K562 (cell line): ENCODE data around the gene NOC4L. TPM values are rescaled to one million over a fixed set of nuclear protein-coding genes. Genes with fewer than 3 reads are reported as not detected.
A peak's percentile ranks its signal among the peaks of the same experiment; 100 is the strongest.

Experiments used
- ATAC-seq: fragments of 200-7000 bp; cut with Tn5 transposase; 3 replicates; pipeline ENCODE4 v1.9.1; 2020; ENCODE audit warnings: moderate library complexity
- BruUV-seq: library from RNA; stranded (reverse); fragments of 400-500 nt; replicated peaks from 2 replicates; lab custom pipeline; 2021; lab: Mats Ljungman, UMichigan
- CTCF ChIA-PET: fragments of 300-600 bp; formaldehyde crosslinking; extraction: SDS; loops from one replicate; lab custom pipeline; 2021; ENCODE audit warnings: low intra/inter-chr PET ratio; lab: Yijun Ruan, JAX
- POLR2A ChIA-PET: fragments of 300-600, 350-650 bp; sonication (Branson Sonifier 250); formaldehyde crosslinking; extraction: SDS; loops from one replicate; lab custom pipeline; 2021; ENCODE audit warnings: antibody characterized with exemption, inconsistent platforms; lab: Yijun Ruan, JAX
- DNase-seq, 4 experiments: peaks; one replicate each; pipeline versions ENCODE4 v3.0.0 to v3.0.0-alpha.2; 2011 to 2018; ENCODE audit warnings: low spot score in 3 of 4, mixed read lengths in 3 of 4; ENCODE audit errors: extremely low read depth in 1 of 4
- FAIRE-seq: peaks from 2 replicates; lab custom pipeline; 2011; peaks lifted over from hg19 to GRCh38; lab: Jason Lieb, UNC
- H2AFZ ChIP-seq: 2 replicates; pipeline ENCODE4 v1.6.0; 2011; ENCODE audit warnings: low read depth, low read length, control low read depth, inconsistent platforms
- H3K27ac ChIP-seq: fragments of 200-600 bp; 3 replicates; pipeline ENCODE4 v1.8.0; 2011; ENCODE audit warnings: low read depth, mild to moderate bottlenecking, control low read depth, inconsistent platforms, low read length, moderate library complexity, mixed read lengths; ENCODE audit errors: extremely low read depth
- H3K27me3 ChIP-seq, 2 experiments: fragments of 300-600 bp in 1 of 2; 2 replicates in 1 of 2; 3 replicates in 1 of 2; pipeline versions ENCODE4 v1.6.0 to v1.8.0; 2011; ENCODE audit warnings: inconsistent platforms in 2 of 2, low read length in 2 of 2, mild to moderate bottlenecking in 1 of 2, mixed read lengths in 1 of 2, moderate library complexity in 1 of 2; ENCODE audit not compliant: control insufficient read depth in 2 of 2, insufficient read depth in 2 of 2
- H3K36me3 ChIP-seq: fragments of 300-600 bp; 3 replicates; pipeline ENCODE4 v1.8.0; 2011; ENCODE audit warnings: mild to moderate bottlenecking, low read length, inconsistent platforms; ENCODE audit not compliant: control insufficient read depth, insufficient read depth
- H3K4me1 ChIP-seq, 2 experiments: fragments of 200-600 bp in 1 of 2; replicated peaks in 1 of 2; 2 replicates in 1 of 2; 3 replicates in 1 of 2; pipeline versions ENCODE4 v1.5.1 to v1.8.0; 2011; ENCODE audit warnings: inconsistent platforms in 2 of 2, low read length in 2 of 2, mild to moderate bottlenecking in 1 of 2, mixed read lengths in 1 of 2, moderate library complexity in 1 of 2; ENCODE audit not compliant: control insufficient read depth in 2 of 2, insufficient read depth in 2 of 2
- H3K4me2 ChIP-seq: 2 replicates; pipeline ENCODE4 v1.6.1; 2011; ENCODE audit warnings: low read length, control low read depth, inconsistent platforms, mixed read lengths; ENCODE audit not compliant: insufficient read depth
- H3K4me3 ChIP-seq: fragments of 200-600 bp; sonication (generic), shearing (Covaris generic); 2 replicates; pipeline ENCODE4 v1.5.1; 2016; ENCODE audit warnings: control low read depth, inconsistent platforms
- H3K79me2 ChIP-seq: fragments of 200-600 bp; 3 replicates; pipeline ENCODE4 v1.8.0; 2011; ENCODE audit warnings: low read length, inconsistent platforms; ENCODE audit not compliant: control insufficient read depth, insufficient read depth
- H3K9ac ChIP-seq, 2 experiments: 2 replicates each; pipeline versions ENCODE4 v1.6.0 to v1.6.1; 2011; ENCODE audit warnings: low read depth in 2 of 2, low read length in 2 of 2, control low read depth in 1 of 2, inconsistent platforms in 1 of 2, mild to moderate bottlenecking in 1 of 2, mixed read lengths in 1 of 2; ENCODE audit not compliant: insufficient read depth in 1 of 2
- H3K9me1 ChIP-seq: one replicate; pipeline ENCODE4 v1.6.0; 2011; ENCODE audit warnings: inconsistent platforms, mild to moderate bottlenecking, low read length, moderate library complexity; ENCODE audit not compliant: control insufficient read depth, insufficient read depth
- H3K9me3 ChIP-seq: replicated peaks from 2 replicates; pipeline ENCODE4 v1.5.1; 2011; ENCODE audit warnings: low read depth, low read length, inconsistent platforms; ENCODE audit not compliant: control insufficient read depth, insufficient read depth
- H4K20me1 ChIP-seq: replicated peaks from 2 replicates; pipeline ENCODE4 v1.6.1; 2011; ENCODE audit warnings: low read length, inconsistent platforms, mixed read lengths; ENCODE audit not compliant: control insufficient read depth, insufficient read depth
- DLX4 ChIP-seq: fragments of 250-450 bp; sonication (Bioruptor Pico); IDR thresholded peaks from 2 replicates; pipeline ENCODE4 v1.6.1; 2021; ENCODE audit warnings: mild to moderate bottlenecking
- FIP1L1 ChIP-seq: fragments of 200-400 bp; formaldehyde crosslinking; IDR thresholded peaks from 2 replicates; pipeline ENCODE4 v1.6.1; 2018; ENCODE audit warnings: mild to moderate bottlenecking, low read depth, low read length; ENCODE audit not compliant: poor library complexity, severe bottlenecking
- HCFC1 ChIP-seq: IDR thresholded peaks from 2 replicates; pipeline ENCODE4 v1.6.1; 2012; ENCODE audit warnings: low read depth, low read length, improper control_type of control experiment
- KLF10 ChIP-seq: fragments of 250-450 bp; sonication (Bioruptor Pico); IDR thresholded peaks from 2 replicates; pipeline ENCODE4 v1.6.1; 2021; ENCODE audit warnings: matching md5 sums
- POLR2G ChIP-seq: fragments of 200-400 bp; formaldehyde crosslinking; IDR thresholded peaks from 2 replicates; pipeline ENCODE4 v1.6.1; 2017; ENCODE audit warnings: low read depth, mild to moderate bottlenecking, antibody characterized with exemption, low read length, moderate library complexity
- RAD21 ChIP-seq, 2 experiments: fragments of 250-450 bp in 1 of 2; fragments of 450-650 bp in 1 of 2; sonication (Bioruptor Pico) in 1 of 2; formaldehyde crosslinking in 1 of 2; IDR thresholded peaks in 1 of 2; conservative IDR thresholded peaks in 1 of 2; 2 replicates each; pipeline versions ENCODE4 v1.4.0 to v1.8.0; 2020 to 2022; ENCODE audit warnings: mild to moderate bottlenecking in 2 of 2, moderate library complexity in 1 of 2
- RB1 ChIP-seq: fragments of 450-650 bp; IDR thresholded peaks from 2 replicates; pipeline ENCODE4 v1.6.1; 2017; ENCODE audit warnings: low read depth, mild to moderate bottlenecking
- SUPT5H ChIP-seq: fragments of 450-650 bp; IDR thresholded peaks from 2 replicates; pipeline ENCODE4 v1.6.1; 2016
- TBP ChIP-seq: optimal IDR thresholded peaks from 2 replicates; pipeline ENCODE3; 2011; ENCODE audit warnings: low read depth, low read length, improper control_type of control experiment
- VEZF1 ChIP-seq: fragments of 200-800 bp; sonication (Bioruptor generic); IDR thresholded peaks from 2 replicates; pipeline ENCODE4 v1.6.1; 2017; ENCODE audit warnings: missing genetic modification characterization, missing compliant biosample characterization
- ZBTB7A ChIP-seq: IDR thresholded peaks from 2 replicates; pipeline ENCODE4 v1.6.1; 2011; ENCODE audit warnings: low read depth, mild to moderate bottlenecking, low read length, moderate library complexity, borderline replicate concordance; ENCODE audit not compliant: control insufficient read depth
- ZNF324 ChIP-seq: fragments of 250-450 bp; sonication (Bioruptor Pico); IDR thresholded peaks from 2 replicates; pipeline ENCODE4 v1.4.0; 2020; ENCODE audit warnings: mild to moderate bottlenecking
- WGBS: fragments of 100-300 bp; shearing (Covaris generic); methylation state at CpG from one replicate; pipeline ENCODE4 v1.1.6; 2016; ENCODE audit warnings: low coverage, mixed read lengths; ENCODE audit not compliant: insufficient coverage; ENCODE audit errors: missing lambda C conversion rate; 5-methylcytosine and 5-hydroxymethylcytosine counted together
- in situ Hi-C: fragments of 300-500 bp; cut with MboI; formaldehyde crosslinking; loops from 4 replicates; pipeline ENCODE4 v1.15.0; 2018; ENCODE audit warnings: inconsistent platforms, mixed read lengths
- intact Hi-C: fragments of 100-400 bp; cut with micrococcal nuclease; formaldehyde crosslinking; loops from 2 replicates; pipeline ENCODE4 v1.14.2; 2022
- polyA plus RNA-seq, 8 experiments: library from polyadenylated mRNA; depleted of rRNA in 4 of 8; stranded (reverse) in 5 of 8; unstranded in 3 of 8; fragments of >200 nt; fragmentation: Nextera tagmentation in 2 of 8; fragmentation: Illumina TruSeq in 1 of 8; extraction: Ambion mirVana in 2 of 8; extraction: Trizol in 1 of 8; gene quantifications; 2 replicates each; pipeline versions ENCODE4 v1.2.1 to v1.2.3, GENCODE V29; 2011 to 2014; ENCODE audit warnings: inconsistent platforms in 1 of 8, missing spikeins in 1 of 8
- total RNA-seq, 7 experiments: library from RNA; depleted of rRNA in 6 of 7; stranded (reverse); fragments of >200 nt in 6 of 7; fragmentation: Illumina TruSeq in 2 of 7; extraction: Trizol in 2 of 7; gene quantifications; 2 replicates each; pipeline versions ENCODE4 v1.2.1 to v1.2.3, GENCODE V29; 2011 to 2021; ENCODE audit warnings: low replicate concordance in 1 of 7
- TF ChIP-seq, protein P1 (sequence below): fragments of 450-650 bp; formaldehyde crosslinking; IDR thresholded peaks from 2 replicates; pipeline ENCODE4 v1.4.0; 2020; ENCODE audit warnings: mild to moderate bottlenecking, moderate library complexity
- TF ChIP-seq, protein P2 (sequence below), 3 experiments: IDR thresholded peaks in 2 of 3; conservative IDR thresholded peaks in 1 of 3; 2 replicates each; pipeline ENCODE4 v1.5.1; 2011 to 2012; ENCODE audit warnings: low read length in 3 of 3, mild to moderate bottlenecking in 3 of 3, control low read depth in 2 of 3, improper control_type of control experiment in 1 of 3, inconsistent platforms in 1 of 3, low read depth in 1 of 3, mixed read lengths in 1 of 3, moderate library complexity in 1 of 3; ENCODE audit not compliant: insufficient read depth in 2 of 3

The NOC4L gene
- total and polyA plus RNA-seq, 9 of the 15 experiments (the other 6 are each of a cell fraction or from before 2014, with no cell fraction given), result 1.3 to 77.0 (median 20.0) TPM

DNA sequence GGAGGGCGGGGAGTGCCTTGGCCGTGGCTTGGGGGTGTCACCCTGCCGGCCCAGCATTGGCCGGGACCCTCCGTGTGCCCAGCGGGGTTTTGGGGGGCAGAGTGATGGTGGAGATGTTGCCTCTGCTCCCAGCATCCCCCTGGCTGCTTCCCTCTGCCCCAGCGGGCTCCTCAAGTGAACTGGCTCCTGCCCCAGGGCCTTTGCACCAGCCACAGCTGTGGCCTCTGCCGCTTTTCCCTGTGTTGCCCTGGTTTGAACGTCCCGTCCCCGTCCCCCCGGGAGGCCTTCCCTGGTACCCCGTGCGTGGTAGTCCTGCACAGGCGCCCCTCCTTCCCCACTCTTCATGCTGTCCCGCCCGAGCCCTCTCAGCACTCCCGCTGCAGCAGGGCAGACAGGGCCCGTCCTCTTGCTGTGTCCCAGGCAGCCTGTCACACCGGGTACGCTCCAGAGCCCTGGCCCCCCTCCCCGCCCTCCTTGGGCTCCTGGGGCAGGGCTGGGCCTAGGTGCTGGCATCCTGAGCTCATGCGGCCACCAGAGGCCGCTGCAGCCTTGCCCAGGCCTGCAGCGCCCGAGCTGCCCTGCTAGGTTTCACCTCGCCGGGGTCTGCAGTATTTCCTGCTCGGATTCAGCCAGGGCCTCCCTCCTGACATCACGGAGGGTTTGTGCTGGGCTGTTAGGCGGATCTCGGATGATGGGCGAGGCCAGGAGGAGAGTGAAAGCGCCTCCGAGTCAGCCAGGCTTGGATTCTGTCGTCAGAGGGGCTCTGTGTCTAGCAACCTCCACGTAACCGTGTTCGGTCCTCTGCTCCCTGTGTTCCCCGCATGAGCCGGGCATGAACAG, 9.5 kb downstream of the NOC4L start:
- Histone ChIP-seq H4K20me1 (no peaks in the 10 kb centered on the region; the same call in 1 of the 2 replicates), H2AFZ (no peak overlapping the region), H3K36me3 (peaks cover 48% of the 10 kb centered on the region), H3K9ac (peak overlapping the region in 1 of 2 experiments; percentile 3; a peak in 1 of 4 replicates), H3K4me2 (no peak overlapping the region), H3K9me3 (peaks cover 23% of the 10 kb centered on the region), H3K79me2 (no peaks in the 10 kb centered on the region), H3K4me1 (peaks cover 0 to 27% of the 10 kb centered on the region in 2 experiments; a peak in 2 of 5 replicates), H3K27me3 (no peaks in the 10 kb centered on the region; a peak in 1 of 5 replicates), H3K27ac (no peak overlapping the region), H3K4me3 (no peak overlapping the region), H3K9me1 (no peaks in the 10 kb centered on the region)
- ChIA-PET CTCF (interaction anchor here (0.7 kb wide), 1 partner anchor 768 kb away, joined by 3 read pairs; no protein-coding TSS in a partner anchor), POLR2A (interaction anchor here (0.7 kb wide), 1 partner anchor 260 kb away, joined by 5 read pairs; no protein-coding TSS in a partner anchor)
- peak; percentile 58 to 71 (median 64) for DNase-seq
- intact Hi-C loops (loop anchor here (10.0 kb wide), 2 partner anchors 61 to 261 kb away; no protein-coding TSS in a partner anchor), in situ Hi-C loops (no loop called here)
- WGBS, result 49% methylated on average over 26 of the region's 41 CpGs
- peak; percentile 99 for ATAC-seq
- BruUV-seq, result no TSS peak
- no peak for FAIRE-seq
- TF ChIP-seq ZBTB7A (0 out of 2 replicates have a peak, but pooled peaks have one; percentile 4), FIP1L1 (peak; percentile 55), ZNF324 (CRISPR knock-in tag) (no peak), POLR2G (peak; percentile 51), KLF10 (CRISPR knock-in tag) (no peak), RAD21 (CRISPR knock-in tag; conservative IDR thresholded peaks at IDR 0.05 in 1 of 2, IDR thresholded peaks at IDR 0.05 in 1 of 2) (peak; percentile 64 to 84), RB1 (peak; percentile 57; the same call in 1 of the 2 replicates), HCFC1 (0 out of 2 replicates have a peak, but pooled peaks have one; percentile 5), TBP (no peak), VEZF1 (CRISPR knock-in tag) (peak; percentile 60), SUPT5H (peak; percentile 18; the same call in 1 of the 2 replicates), DLX4 (CRISPR knock-in tag) (no peak)
- TF ChIP-seq, protein P1, sequence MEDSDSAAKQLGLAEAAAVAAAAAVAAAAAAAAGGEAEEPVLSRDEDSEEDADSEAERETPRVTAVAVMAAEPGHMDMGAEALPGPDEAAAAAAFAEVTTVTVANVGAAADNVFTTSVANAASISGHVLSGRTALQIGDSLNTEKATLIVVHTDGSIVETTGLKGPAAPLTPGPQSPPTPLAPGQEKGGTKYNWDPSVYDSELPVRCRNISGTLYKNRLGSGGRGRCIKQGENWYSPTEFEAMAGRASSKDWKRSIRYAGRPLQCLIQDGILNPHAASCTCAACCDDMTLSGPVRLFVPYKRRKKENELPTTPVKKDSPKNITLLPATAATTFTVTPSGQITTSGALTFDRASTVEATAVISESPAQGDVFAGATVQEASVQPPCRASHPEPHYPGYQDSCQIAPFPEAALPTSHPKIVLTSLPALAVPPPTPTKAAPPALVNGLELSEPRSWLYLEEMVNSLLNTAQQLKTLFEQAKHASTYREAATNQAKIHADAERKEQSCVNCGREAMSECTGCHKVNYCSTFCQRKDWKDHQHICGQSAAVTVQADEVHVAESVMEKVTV (CRISPR knock-in tag), result 0 out of 2 replicates have a peak, but pooled peaks have one; percentile 19
- TF ChIP-seq, protein P2, sequence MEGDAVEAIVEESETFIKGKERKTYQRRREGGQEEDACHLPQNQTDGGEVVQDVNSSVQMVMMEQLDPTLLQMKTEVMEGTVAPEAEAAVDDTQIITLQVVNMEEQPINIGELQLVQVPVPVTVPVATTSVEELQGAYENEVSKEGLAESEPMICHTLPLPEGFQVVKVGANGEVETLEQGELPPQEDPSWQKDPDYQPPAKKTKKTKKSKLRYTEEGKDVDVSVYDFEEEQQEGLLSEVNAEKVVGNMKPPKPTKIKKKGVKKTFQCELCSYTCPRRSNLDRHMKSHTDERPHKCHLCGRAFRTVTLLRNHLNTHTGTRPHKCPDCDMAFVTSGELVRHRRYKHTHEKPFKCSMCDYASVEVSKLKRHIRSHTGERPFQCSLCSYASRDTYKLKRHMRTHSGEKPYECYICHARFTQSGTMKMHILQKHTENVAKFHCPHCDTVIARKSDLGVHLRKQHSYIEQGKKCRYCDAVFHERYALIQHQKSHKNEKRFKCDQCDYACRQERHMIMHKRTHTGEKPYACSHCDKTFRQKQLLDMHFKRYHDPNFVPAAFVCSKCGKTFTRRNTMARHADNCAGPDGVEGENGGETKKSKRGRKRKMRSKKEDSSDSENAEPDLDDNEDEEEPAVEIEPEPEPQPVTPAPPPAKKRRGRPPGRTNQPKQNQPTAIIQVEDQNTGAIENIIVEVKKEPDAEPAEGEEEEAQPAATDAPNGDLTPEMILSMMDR (IDR thresholded peaks at IDR 0.05 in 2 of 3, conservative IDR thresholded peaks at IDR 0.05 in 1 of 3; ENCODE audit: insufficient read depth in 2 of 3, low read depth in 1 of 3, low read length in 3 of 3), result peak; percentile 82 to 90 (median 89)
